Myocyte (in vitro differentiated cells): ENCODE data around the gene ZNF276. TPM values are rescaled to one million over a fixed set of nuclear protein-coding genes. Genes with fewer than 3 reads are reported as not detected.

Source experiments
- DNase-seq: peaks from one replicate; pipeline ENCODE4 v3.0.0-alpha.2; 2012; ENCODE audit warnings: low read depth
- total RNA-seq: library from RNA; depleted of rRNA; stranded (reverse); fragments of >200 nt; gene quantifications from 2 replicates; pipeline ENCODE4 v1.2.3, GENCODE V29; 2014

ZNF276 gene
- total RNA-seq, 1 donor from 2014 or later: 19.8 TPM

- no peak for DNase-seq
Observed at GRCh38 chr16:89711601-89712273, 9.6 kb upstream of the ZNF276 start.

DNA sequence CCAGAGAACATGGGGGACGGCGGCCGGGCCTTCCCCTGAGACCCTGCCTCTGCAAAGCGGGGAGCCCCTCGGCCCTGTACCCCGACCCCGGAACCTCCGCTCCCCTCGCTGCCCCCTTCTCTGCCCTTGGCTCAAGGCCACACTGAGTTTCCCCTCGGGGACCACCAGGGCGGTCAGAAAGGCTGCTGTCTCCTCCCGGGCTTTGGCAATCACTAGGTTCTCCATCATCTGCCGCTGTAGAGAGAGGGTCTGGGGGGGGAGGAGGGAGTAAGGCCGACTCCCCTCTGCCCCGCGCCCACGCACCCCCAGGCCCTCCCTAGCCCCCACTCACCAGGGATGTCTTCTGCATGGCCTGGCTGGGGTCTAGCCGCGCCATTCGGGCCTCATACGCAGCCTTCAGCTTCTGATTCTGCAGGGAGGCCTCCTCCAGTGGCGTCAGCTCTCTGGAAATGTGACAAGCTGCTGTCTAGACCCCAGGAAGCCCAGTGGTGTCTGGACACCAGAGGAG is 9.0 kb upstream of the ZNF276 start:
- DNase-seq: no peak

- DNase-seq: no peak
Observed at GRCh38 chr16:89716493-89716892, 4.8 kb upstream of the ZNF276 start.

DNA sequence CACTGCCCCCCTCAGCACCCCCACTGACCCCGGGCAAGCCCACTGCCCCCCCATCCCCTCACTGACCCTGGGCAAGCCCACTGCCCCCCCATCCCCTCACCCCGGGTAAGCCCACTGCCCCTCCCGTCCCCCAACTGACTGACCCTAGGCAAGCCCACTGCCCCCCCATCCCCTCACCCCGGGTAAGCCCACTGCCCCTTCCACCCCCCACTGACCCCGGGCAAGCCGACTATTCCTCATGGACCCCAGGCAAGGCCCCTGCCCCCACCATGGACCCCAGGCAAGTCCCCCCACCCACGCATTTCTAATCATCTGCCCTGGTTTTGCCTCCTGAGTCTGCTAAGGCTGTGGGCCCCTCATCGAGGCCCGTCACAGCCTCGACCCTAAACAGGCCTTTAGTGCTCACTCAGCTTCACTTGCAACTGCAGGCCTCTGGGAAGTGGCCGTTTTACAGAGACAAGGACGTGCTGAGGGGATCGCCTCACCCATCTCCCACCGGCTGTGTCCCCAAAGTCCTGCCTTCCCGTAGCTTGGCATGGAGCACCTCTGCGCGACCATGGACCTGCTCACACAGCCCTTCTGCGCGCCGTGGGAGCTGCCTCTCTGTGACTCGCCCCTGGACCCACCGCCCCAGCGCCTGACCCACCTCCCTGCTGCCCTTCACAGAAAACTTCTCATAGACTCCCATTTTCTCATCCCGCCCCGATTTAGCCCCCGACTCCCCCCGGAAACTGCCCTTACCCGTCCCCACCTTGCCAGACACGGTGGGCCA is 4.2 kb upstream of the ZNF276 start:
- DNase-seq: no peak

DNA sequence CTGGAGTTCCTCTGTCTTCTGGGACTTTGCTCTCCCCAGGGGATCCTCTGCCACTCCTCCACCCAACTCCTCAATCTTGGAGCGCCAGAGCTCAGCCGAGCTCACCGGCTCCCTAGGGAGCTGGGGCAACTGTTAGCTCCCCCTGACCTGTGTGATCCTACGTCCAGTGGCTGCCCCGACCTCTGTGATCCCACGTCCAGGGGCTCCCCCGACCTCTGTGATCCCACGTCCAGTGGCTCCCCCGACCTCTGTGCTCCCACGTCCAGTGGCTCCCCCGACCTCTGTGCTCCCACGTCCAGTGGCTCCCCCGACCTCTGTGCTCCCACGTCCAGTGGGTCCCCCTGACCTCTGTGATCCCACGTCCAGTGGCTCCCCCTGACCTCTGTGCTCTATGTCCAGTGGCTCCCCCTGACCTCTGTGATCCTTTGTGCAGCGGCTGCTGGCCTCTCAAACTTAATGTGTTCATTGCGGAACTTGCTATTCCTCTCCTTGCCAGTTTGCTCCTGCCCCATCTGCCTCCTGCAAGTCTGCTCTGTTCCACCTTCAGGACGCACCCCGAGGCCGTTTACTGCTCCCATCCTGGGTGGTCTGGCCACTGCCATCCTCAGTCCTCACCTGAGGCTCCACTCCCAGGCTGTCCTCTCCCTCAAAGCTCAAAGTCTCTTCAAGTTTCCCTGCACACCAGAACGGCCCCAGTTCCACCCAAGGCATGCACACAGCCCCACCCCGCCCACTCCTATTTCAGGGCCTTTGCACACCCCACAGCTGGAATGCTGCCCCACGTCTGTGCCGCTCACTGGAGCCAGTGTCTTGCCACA is 3.4 kb upstream of the ZNF276 start:
- DNase-seq: no peak

GRCh38 chr16:89720551-89720812 is 855 bp upstream of the ZNF276 start:
- DNase-seq: no peak

DNA sequence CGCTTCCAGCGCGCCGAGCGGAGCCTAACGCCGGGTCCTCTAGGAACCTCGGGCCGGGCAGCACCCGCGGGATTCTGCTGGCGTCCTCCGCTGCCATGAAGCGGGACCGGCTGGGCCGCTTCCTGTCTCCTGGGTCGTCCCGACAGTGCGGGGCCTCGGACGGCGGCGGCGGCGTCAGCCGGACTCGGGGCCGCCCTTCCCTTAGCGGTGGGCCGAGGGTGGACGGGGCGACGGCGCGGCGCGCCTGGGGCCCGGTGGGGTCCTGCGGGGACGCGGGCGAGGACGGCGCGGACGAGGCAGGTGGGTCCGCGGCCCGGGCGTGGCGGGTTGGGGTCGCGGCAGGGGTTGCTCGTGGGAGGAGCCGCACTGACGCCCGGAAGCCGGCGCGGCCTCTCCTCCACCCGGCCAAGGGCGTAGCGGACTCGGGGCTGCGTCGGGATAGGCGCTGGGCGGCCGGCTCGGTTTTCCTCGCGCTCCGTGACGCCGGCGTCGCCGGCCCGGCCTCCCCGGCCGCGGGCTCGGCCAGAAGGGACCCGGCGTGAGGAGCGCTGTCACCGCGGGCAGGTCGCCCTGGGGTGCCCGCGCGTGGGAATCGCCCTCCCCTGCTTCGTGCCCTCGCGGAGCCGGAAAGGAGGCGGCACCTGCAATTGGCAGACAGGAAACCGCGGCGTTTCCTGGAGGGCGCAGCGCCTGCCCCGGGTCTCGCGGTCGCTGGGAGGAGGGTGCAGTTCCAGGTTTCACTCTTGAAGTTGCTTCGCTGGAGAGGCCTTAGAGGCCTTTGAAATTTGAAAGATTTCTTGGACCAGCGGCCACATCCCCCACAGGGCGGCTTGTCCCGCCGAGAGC is 432 bp downstream of the ZNF276 start:
- peak; percentile 40 for DNase-seq

- no peak for DNase-seq
Observed at GRCh38 chr16:89722392-89723278, 1.3 kb downstream of the ZNF276 start.

DNA sequence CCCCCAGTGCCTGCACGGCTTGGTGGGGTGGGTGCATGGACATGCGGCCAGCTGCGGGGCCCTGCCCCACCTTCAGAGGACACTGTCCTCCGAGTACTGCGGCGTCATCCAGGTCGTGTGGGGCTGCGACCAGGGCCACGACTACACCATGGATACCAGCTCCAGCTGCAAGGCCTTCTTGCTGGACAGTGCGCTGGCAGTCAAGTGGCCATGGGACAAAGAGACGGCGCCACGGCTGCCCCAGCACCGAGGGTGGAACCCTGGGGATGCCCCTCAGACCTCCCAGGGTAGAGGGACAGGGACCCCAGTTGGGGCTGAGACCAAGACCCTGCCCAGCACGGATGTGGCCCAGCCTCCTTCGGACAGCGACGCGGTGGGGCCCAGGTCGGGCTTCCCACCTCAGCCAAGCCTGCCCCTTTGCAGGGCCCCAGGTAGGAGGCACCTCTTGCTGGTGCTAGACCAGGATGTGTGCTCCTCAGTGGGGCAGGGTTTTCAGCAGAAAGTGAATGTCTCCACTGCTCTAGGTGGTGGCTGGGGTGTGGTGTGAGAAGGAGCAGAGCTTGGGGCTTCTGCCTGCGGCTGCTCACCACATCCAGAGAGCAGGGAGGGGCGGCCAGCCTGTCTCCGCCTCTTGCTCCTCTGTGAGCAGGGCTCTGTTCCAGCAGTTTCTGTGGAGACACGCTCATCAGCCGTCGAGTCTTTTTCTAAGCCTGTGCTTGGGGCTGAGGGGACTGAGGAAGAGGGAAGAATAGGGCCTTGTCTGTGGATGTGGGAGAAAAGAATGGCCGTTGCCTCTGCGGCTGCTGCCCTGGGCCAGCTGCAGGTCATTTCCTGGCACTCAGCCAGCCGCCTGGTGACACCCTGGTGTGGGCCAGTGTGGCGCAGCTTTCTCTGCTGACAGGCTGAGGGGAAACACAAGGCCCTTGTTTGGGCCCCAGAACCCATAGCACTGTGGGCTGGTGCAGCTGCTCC is 2.2 kb downstream of the ZNF276 start:
- DNase-seq: no peak

DNA sequence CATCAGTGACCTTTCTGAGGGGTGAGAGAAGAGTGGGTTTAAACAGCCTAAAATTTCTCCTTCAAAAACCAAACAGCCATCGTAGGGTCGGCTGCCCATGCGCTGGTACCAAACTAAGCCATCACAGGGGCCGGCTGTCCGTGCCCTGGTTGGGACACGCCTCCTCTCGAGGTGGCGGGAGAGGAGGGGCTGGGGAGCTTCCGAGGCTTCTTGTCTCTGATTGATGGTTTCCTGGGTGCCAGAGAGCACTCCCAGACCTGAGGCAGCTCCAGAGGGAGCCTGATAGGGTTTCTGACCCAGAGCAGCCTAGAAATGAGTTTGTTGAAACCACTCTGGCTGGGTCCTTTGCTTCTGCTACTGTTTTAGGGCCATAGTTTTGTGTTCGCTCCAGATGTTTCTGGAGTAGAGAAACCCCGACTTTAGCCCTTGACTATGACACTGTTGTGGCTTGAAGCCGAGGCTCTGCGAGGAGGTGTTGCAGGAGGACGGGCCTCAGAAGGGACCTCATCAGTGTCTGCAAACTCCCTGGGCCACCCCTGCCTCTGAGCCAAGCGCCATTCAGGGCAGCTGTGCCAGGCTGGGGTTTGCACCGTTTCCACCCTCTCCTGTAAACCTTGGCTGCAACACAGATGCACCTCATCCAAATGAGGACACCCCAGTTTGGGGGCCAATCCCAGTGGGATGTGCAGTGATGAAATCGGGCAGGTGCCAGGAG is 6.2 kb downstream of the ZNF276 start:
- DNase-seq: no peak

GRCh38 chr16:89729293-89729692 is 8.0 kb downstream of the ZNF276 start:
- DNase-seq: no peak

DNA sequence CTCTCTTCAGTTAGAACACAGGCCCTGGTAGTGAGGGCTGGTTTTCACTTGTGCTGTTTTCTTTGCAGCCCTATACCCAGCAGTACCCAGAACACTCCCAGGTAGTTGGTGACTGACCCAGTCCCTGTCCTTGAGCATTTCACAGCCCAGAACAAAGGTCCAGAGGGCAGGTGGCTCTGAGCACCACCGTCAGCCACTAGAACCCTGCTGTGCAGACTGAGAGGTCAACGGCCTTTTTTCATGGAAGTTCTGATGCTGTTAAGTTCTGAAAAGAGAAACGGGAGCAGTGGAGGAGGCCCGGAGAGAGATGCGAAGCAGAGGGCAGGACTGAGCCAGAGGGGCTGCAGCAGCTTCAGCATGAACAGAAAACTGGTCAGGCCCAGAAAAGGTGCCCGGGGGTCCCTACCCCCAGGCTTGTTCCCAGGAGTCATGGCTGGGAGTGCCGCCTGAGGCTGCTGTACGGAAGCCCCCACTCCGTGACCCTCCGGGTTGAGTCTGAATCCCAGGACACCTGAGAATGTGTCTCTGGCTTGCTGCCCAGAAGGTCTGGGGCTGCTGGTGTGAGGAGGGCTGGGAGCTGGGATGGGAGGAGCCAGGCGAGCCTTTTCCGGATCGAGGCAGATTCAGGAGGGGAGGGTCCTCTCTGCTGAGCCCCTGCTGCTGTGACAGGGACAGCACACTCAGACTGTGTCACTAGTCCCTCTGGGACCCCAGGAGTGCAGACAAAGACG is 8.7 kb downstream of the ZNF276 start:
- peak; percentile 9 for DNase-seq

- DNase-seq: no peak
Observed at GRCh38 chr16:89730610-89731234, 9.4 kb downstream of the ZNF276 start.

DNA sequence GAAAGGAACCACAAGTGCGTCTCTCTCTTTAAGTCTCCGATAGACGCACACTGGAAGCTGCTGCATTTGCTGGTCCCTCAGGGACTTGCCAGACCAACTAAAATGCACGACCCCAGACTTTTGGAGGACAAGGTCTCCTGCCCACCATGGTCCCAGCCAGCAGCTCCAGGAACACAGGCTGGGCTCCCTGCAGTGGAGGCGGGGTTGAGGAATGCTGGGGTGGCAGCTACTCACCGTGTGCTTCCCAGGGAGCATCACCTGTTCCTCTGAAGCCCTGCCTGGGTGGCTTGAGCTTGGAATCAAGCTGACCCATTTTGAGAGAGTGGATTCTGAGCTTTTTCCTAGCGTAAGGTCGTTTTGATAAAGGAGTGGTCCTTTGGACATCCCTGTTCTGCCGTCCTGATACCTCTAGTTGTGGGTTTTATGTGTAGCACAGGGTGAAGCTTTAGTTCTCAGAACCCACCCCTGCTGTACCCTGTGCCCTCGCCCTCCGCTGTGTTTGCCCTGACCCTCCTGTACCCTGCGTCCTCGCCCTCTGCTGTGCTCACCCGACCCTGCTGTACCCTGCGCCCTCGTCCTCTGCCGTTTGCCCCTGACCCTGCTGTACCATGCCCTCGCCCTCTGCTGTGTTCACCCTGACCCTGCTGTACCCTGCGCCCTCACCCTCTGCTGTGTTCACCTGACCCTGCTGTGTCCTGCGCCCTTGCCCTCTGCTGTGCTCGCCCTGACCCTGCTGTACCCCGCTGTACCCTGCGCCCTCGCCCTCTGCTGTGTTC is 11.0 kb downstream of the ZNF276 start:
- DNase-seq: no peak

DNA sequence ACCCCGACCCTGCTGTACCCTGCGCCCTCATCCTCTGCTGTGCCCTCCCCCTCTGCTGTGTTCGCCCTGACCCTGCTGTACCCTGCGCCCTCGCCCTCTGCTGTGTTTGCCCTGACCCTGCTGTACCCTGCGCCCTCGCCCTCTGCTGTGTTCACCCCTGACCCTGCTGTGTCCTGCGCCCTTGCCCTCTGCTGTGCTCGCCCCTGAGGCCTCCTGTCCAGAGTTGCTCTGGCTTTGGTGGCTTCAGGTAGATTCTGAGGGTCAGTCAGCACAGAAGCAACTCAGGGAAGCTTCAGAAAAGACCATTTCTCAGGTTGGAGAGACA is 11.5 kb downstream of the ZNF276 start:
- no peak for DNase-seq

DNA sequence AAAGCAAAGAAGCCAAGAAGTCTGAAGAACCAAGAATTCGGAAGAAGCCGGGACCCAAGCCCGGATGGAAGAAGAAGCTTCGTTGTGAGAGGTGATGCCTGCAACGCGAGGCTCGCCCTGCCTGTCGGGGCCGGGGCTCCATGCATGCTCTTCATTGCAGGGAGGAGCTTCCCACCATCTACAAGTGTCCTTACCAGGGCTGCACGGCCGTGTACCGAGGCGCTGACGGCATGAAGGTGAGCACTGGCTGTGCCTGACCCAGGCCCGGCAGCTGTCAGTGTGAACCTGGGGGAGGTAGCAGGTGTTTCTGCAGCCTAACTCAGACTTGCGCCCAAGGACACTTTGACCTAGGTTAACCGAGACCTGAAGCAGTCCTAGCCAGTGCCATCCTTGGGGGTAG is 12.0 kb downstream of the ZNF276 start:
- no peak for DNase-seq

DNA sequence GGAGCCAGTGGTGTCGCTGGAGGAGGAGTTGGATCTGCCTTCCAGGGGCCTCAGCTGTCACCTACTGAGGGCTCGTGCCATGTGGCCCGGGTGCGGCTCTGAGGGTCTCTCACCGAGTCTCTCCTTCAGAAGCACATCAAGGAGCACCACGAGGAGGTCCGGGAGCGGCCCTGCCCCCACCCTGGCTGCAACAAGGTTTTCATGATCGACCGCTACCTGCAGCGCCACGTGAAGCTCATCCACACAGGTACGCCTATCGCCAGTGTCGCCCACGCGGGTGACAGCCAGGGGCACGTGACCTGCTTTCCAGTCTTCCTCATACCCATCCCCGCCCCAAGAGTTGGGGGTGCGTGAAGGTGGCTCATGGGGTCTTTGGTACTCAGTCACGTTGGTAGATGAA is 12.5 kb downstream of the ZNF276 start:
- no peak for DNase-seq
